Spleen (tissue), 7 donors: ENCODE data around the gene ALKBH2.

ENCODE experiments used
- CTCF ChIP-seq, 11 experiments: fragments of 200-600 bp in 7 of 11; fragments of 450-650 bp in 4 of 11; sonication (generic) in 4 of 11; IDR thresholded peaks in 8 of 11; conservative IDR thresholded peaks in 3 of 11; 1 replicate in 7 of 11; 2 replicates in 4 of 11; pipeline versions ENCODE4 v1.4.0 to v1.8.0; 2016 to 2021; ENCODE audit warnings: antibody characterized with exemption in 11 of 11, inconsistent platforms in 4 of 11, mild to moderate bottlenecking in 1 of 11
- POLR2A ChIP-seq, 3 donors: fragments of 450-650 bp; IDR thresholded peaks; one replicate each; pipeline ENCODE4 v1.5.1; 2017; ENCODE audit warnings: antibody characterized with exemption in 3 of 3, mild to moderate bottlenecking in 1 of 3
- donor health status: DM: no; HTN: no; CAD: no; lungs with moderate emphysema.
- donor health status: DM: no; HTN: no; CAD: no.
- donor health status: DM: no; HTN: no; CAD: no.

- no peak for TF ChIP-seq CTCF (IDR thresholded peaks at IDR 0.05 in 8 of 11, conservative IDR thresholded peaks at IDR 0.05 in 3 of 11)
- TF ChIP-seq POLR2A (IDR thresholded peaks at IDR 0.05) = no peak
Observed at GRCh38 chr12:109092497-109093021, 713 bp downstream of the ALKBH2 start.
